Chondrocyte (in vitro differentiated cells): ENCODE results near the gene IL22RA1. TPM values are rescaled to one million over a fixed set of nuclear protein-coding genes. Genes with fewer than 3 reads are reported as not detected.

Source experiments
- DNase-seq: peaks from one replicate; pipeline ENCODE4 v3.0.0; 2021; ENCODE audit warnings: mixed read lengths, low spot score
- H3K27ac Mint-ChIP-seq: one replicate; pipeline ENCODE4 v1.8.0; 2021; ENCODE audit warnings: mild to moderate bottlenecking, moderate library complexity, mixed read lengths; ENCODE audit not compliant: unreplicated experiment
- H3K27me3 Mint-ChIP-seq: 2 replicates; pipeline ENCODE4 v1.8.0; 2021; ENCODE audit warnings: low read depth, mixed read lengths
- H3K36me3 Mint-ChIP-seq: 2 replicates; pipeline ENCODE4 v1.8.0; 2021; ENCODE audit warnings: low read depth, mixed read lengths
- H3K4me1 Mint-ChIP-seq: 2 replicates; pipeline ENCODE4 v1.8.0; 2021; ENCODE audit warnings: low read depth, mild to moderate bottlenecking, mixed read lengths
- H3K4me3 Mint-ChIP-seq: one replicate; pipeline ENCODE4 v1.8.0; 2021; ENCODE audit warnings: mild to moderate bottlenecking, moderate library complexity, mixed read lengths; ENCODE audit not compliant: unreplicated experiment
- H3K9me3 Mint-ChIP-seq: 2 replicates; pipeline ENCODE4 v1.8.0; 2021; ENCODE audit warnings: low read depth, mixed read lengths
- CTCF ChIP-seq: fragments of 200-600 bp; sonication (generic); IDR thresholded peaks from 2 replicates; pipeline ENCODE4 v1.5.0; 2021; ENCODE audit warnings: antibody characterized with exemption, mild to moderate bottlenecking, moderate library complexity
- total RNA-seq: library from RNA; stranded (reverse); gene quantifications from 3 replicates; pipeline ENCODE4 v1.2.1, GENCODE V29; 2021

Gene IL22RA1
- total RNA-seq, 1 donor from 2014 or later = not detected

- no peak for TF ChIP-seq CTCF
- Mint-ChIP-seq H3K36me3 (no peaks in the 10 kb centered on the region), H3K27ac (no peak overlapping the region), H3K9me3 (peaks cover 3% of the 10 kb centered on the region), H3K4me3 (no peak overlapping the region), H3K4me1 (peaks cover 11% of the 10 kb centered on the region), H3K27me3 (no peaks in the 10 kb centered on the region)
- DNase-seq = no peak
Measured at GRCh38 chr1:24125456-24125855, 17.5 kb downstream of the IL22RA1 start.

- no peak overlapping the region for H3K4me3 Mint-ChIP-seq
- no peak for TF ChIP-seq CTCF
- H3K36me3 Mint-ChIP-seq = no peaks in the 10 kb centered on the region
- peaks cover 2% of the 10 kb centered on the region for H3K9me3 Mint-ChIP-seq
- DNase-seq = no peak
- H3K27ac Mint-ChIP-seq = no peak overlapping the region
- H3K4me1 Mint-ChIP-seq = peaks cover 16% of the 10 kb centered on the region
- no peaks in the 10 kb centered on the region for H3K27me3 Mint-ChIP-seq
Measured at GRCh38 chr1:24124980-24125379, 18.0 kb downstream of the IL22RA1 start.

- TF ChIP-seq CTCF = no peak
- Mint-ChIP-seq H3K36me3 (no peaks in the 10 kb centered on the region), H3K4me1 (peaks cover 25% of the 10 kb centered on the region), H3K4me3 (no peak overlapping the region), H3K27ac (no peak overlapping the region), H3K27me3 (no peaks in the 10 kb centered on the region), H3K9me3 (no peaks in the 10 kb centered on the region)
- no peak for DNase-seq
Measured at GRCh38 chr1:24123611-24124010, 19.3 kb downstream of the IL22RA1 start.

GRCh38 chr1:24122776-24123175 lies 20.2 kb downstream of the IL22RA1 start:
- Mint-ChIP-seq H3K27me3 (no peaks in the 10 kb centered on the region), H3K36me3 (no peaks in the 10 kb centered on the region), H3K27ac (no peak overlapping the region), H3K9me3 (no peaks in the 10 kb centered on the region), H3K4me1 (peaks cover 33% of the 10 kb centered on the region), H3K4me3 (no peak overlapping the region)
- TF ChIP-seq CTCF = no peak
- no peak for DNase-seq

GRCh38 chr1:24121406-24121805 lies 21.5 kb downstream of the IL22RA1 start:
- Mint-ChIP-seq H3K36me3 (no peaks in the 10 kb centered on the region), H3K9me3 (no peaks in the 10 kb centered on the region), H3K4me3 (no peak overlapping the region), H3K4me1 (peaks cover 44% of the 10 kb centered on the region), H3K27me3 (no peaks in the 10 kb centered on the region), H3K27ac (no peak overlapping the region)
- TF ChIP-seq CTCF = no peak
- no peak for DNase-seq
